WERI-Rb-1 (cell line): Measurements from ENCODE around the gene SCN4B.

Experiments used
- DNase-seq: peaks from one replicate; pipeline ENCODE4 v3.0.0-alpha.2; 2020
- H3K27ac ChIP-seq: fragments of 250-450 bp; sonication (Bioruptor Pico); 2 replicates; pipeline ENCODE4 v1.5.1; 2020; ENCODE audit warnings: mild to moderate bottlenecking, moderate library complexity
- H3K27me3 ChIP-seq: fragments of 250-450 bp; sonication (Bioruptor Pico); 2 replicates; pipeline ENCODE4 v1.5.1; 2021; ENCODE audit warnings: mild to moderate bottlenecking, low read depth, moderate library complexity; ENCODE audit not compliant: insufficient read depth, severe bottlenecking
- H3K36me3 ChIP-seq: fragments of 250-450 bp; sonication (Bioruptor Pico); 2 replicates; pipeline ENCODE4 v1.5.1; 2020; ENCODE audit warnings: mild to moderate bottlenecking, moderate library complexity
- H3K4me3 ChIP-seq: 2 replicates; pipeline ENCODE4 v1.5.1; 2011; ENCODE audit warnings: low read depth, mild to moderate bottlenecking, control low read depth, low read length
- H3K9me3 ChIP-seq: fragments of 250-450 bp; sonication (Bioruptor Pico); 2 replicates; pipeline ENCODE4 v1.5.1; 2021; ENCODE audit warnings: mild to moderate bottlenecking, moderate library complexity; ENCODE audit not compliant: severe bottlenecking
- CTCF ChIP-seq: IDR thresholded peaks from 2 replicates; pipeline ENCODE4 v1.5.1; 2011; ENCODE audit warnings: low read depth, mild to moderate bottlenecking, control low read depth, inconsistent platforms, low read length

SCN4B gene

GRCh38 chr11:118109231-118109630 lies 43.4 kb downstream of the SCN4B start:
- TF ChIP-seq CTCF, result no peak
- H3K27ac ChIP-seq, result no peak overlapping the region
- no peak for DNase-seq
- no peaks in the 10 kb centered on the region for H3K9me3 ChIP-seq
- H3K27me3 ChIP-seq, result no peaks in the 10 kb centered on the region
- H3K4me3 ChIP-seq, result no peak overlapping the region
- H3K36me3 ChIP-seq, result no peaks in the 10 kb centered on the region

GRCh38 chr11:118108513-118108912 lies 44.1 kb downstream of the SCN4B start:
- no peak for TF ChIP-seq CTCF
- DNase-seq, result no peak
- no peaks in the 10 kb centered on the region for H3K36me3 ChIP-seq
- H3K27me3 ChIP-seq, result no peaks in the 10 kb centered on the region
- no peak overlapping the region for H3K4me3 ChIP-seq
- H3K9me3 ChIP-seq, result no peaks in the 10 kb centered on the region
- H3K27ac ChIP-seq, result no peak overlapping the region

GRCh38 chr11:118106789-118107335 lies 45.8 kb downstream of the SCN4B start:
- Histone ChIP-seq H3K27ac (no peak overlapping the region), H3K27me3 (no peaks in the 10 kb centered on the region), H3K4me3 (no peak overlapping the region), H3K36me3 (no peaks in the 10 kb centered on the region), H3K9me3 (no peaks in the 10 kb centered on the region)
- DNase-seq, result no peak
- TF ChIP-seq CTCF, result no peak

- no peak for TF ChIP-seq CTCF
- Histone ChIP-seq H3K9me3 (no peaks in the 10 kb centered on the region), H3K27me3 (no peaks in the 10 kb centered on the region), H3K27ac (no peak overlapping the region), H3K36me3 (no peaks in the 10 kb centered on the region), H3K4me3 (no peak overlapping the region)
- DNase-seq, result no peak
Observed at GRCh38 chr11:118105657-118106305, 46.8 kb downstream of the SCN4B start.

GRCh38 chr11:118104491-118104890 lies 48.1 kb downstream of the SCN4B start:
- TF ChIP-seq CTCF, result no peak
- H3K27me3 ChIP-seq, result no peaks in the 10 kb centered on the region
- no peaks in the 10 kb centered on the region for H3K9me3 ChIP-seq
- H3K4me3 ChIP-seq, result no peak overlapping the region
- H3K36me3 ChIP-seq, result no peaks in the 10 kb centered on the region
- DNase-seq, result no peak
- no peak overlapping the region for H3K27ac ChIP-seq
